NT2/D1 (cell line): ENCODE data around the gene MUC2.
A peak's percentile ranks its signal among the peaks of the same experiment; 100 is the strongest.

Experiments
- DNase-seq: peaks from one replicate; pipeline ENCODE4 v3.0.0-alpha.2; 2011; ENCODE audit warnings: low read depth, low spot score
- H3K27me3 ChIP-seq: 2 replicates; pipeline ENCODE4 v1.6.0; 2011; ENCODE audit warnings: mild to moderate bottlenecking; ENCODE audit not compliant: insufficient read length, insufficient read depth
- H3K36me3 ChIP-seq: 2 replicates; pipeline ENCODE4 v1.6.1; 2011; ENCODE audit warnings: mild to moderate bottlenecking, low read length, mixed read lengths; ENCODE audit not compliant: insufficient read depth, insufficient read length
- H3K4me1 ChIP-seq: 2 replicates; pipeline ENCODE4 v1.5.1; 2011; ENCODE audit not compliant: insufficient read depth, insufficient read length
- H3K4me3 ChIP-seq: 2 replicates; pipeline ENCODE4 v1.5.1; 2011; ENCODE audit warnings: low read depth; ENCODE audit not compliant: insufficient read length
- H3K9ac ChIP-seq: 2 replicates; pipeline ENCODE4 v1.6.0; 2011; ENCODE audit warnings: low read depth; ENCODE audit not compliant: insufficient read length
- H3K9me3 ChIP-seq: 2 replicates; pipeline ENCODE4 v1.5.1; 2011; ENCODE audit warnings: mild to moderate bottlenecking, low read length; ENCODE audit not compliant: insufficient read depth
- SUZ12 ChIP-seq: IDR thresholded peaks from 2 replicates; pipeline ENCODE4 v1.6.1; 2011; ENCODE audit not compliant: insufficient read length, insufficient read depth; ENCODE audit errors: extremely low read depth
- YY1 ChIP-seq: IDR thresholded peaks from 2 replicates; pipeline ENCODE4 v1.6.1; 2011; ENCODE audit not compliant: insufficient read length, insufficient read depth
- ZNF274 ChIP-seq: IDR thresholded peaks from 2 replicates; pipeline ENCODE4 v1.6.1; 2011; ENCODE audit warnings: mild to moderate bottlenecking, low read depth, low read length

Gene MUC2

GRCh38 chr11:1077417-1078119 lies 2.9 kb downstream of the MUC2 start:
- Histone ChIP-seq H3K4me1 (peaks cover 25% of the 10 kb centered on the region), H3K9me3 (no peaks in the 10 kb centered on the region), H3K4me3 (no peak overlapping the region), H3K36me3 (no peaks in the 10 kb centered on the region), H3K27me3 (no peaks in the 10 kb centered on the region), H3K9ac (peak overlapping the region; percentile 4)
- TF ChIP-seq ZNF274 (no peak), SUZ12 (no peak), YY1 (no peak)
- no peak for DNase-seq

- TF ChIP-seq YY1 (no peak), ZNF274 (no peak), SUZ12 (no peak)
- DNase-seq = no peak
- Histone ChIP-seq H3K4me3 (no peak overlapping the region), H3K27me3 (no peaks in the 10 kb centered on the region), H3K9me3 (no peaks in the 10 kb centered on the region), H3K9ac (no peak overlapping the region), H3K4me1 (peaks cover 20% of the 10 kb centered on the region), H3K36me3 (no peaks in the 10 kb centered on the region)
These were observed 3.5 kb downstream of the MUC2 start for GRCh38 chr11:1078191-1078601.

- H3K9me3 ChIP-seq = no peaks in the 10 kb centered on the region
- H3K4me3 ChIP-seq = no peak overlapping the region
- DNase-seq = no peak
- H3K27me3 ChIP-seq = no peaks in the 10 kb centered on the region
- H3K36me3 ChIP-seq = no peaks in the 10 kb centered on the region
- H3K9ac ChIP-seq = no peak overlapping the region
- TF ChIP-seq ZNF274 (no peak), SUZ12 (no peak), YY1 (no peak)
- peaks cover 5% of the 10 kb centered on the region for H3K4me1 ChIP-seq
These were observed 7.1 kb downstream of the MUC2 start for GRCh38 chr11:1081601-1082311.

GRCh38 chr11:1082346-1082727 lies 7.7 kb downstream of the MUC2 start:
- Histone ChIP-seq H3K27me3 (no peaks in the 10 kb centered on the region), H3K9me3 (no peaks in the 10 kb centered on the region), H3K4me3 (no peak overlapping the region), H3K36me3 (no peaks in the 10 kb centered on the region), H3K4me1 (peaks cover 5% of the 10 kb centered on the region), H3K9ac (no peak overlapping the region)
- no peak for DNase-seq
- TF ChIP-seq SUZ12 = no peak
- no peak for TF ChIP-seq YY1
- TF ChIP-seq ZNF274 = no peak

- no peaks in the 10 kb centered on the region for H3K27me3 ChIP-seq
- H3K4me3 ChIP-seq = no peak overlapping the region
- TF ChIP-seq ZNF274 (no peak), SUZ12 (no peak), YY1 (no peak)
- H3K4me1 ChIP-seq = peaks cover 4% of the 10 kb centered on the region
- no peak for DNase-seq
- no peaks in the 10 kb centered on the region for H3K36me3 ChIP-seq
- no peak overlapping the region for H3K9ac ChIP-seq
- H3K9me3 ChIP-seq = no peaks in the 10 kb centered on the region
These were observed 8.3 kb downstream of the MUC2 start for GRCh38 chr11:1082728-1083620.

GRCh38 chr11:1083621-1084551 lies 9.2 kb downstream of the MUC2 start:
- TF ChIP-seq ZNF274 = no peak
- no peak for TF ChIP-seq SUZ12
- no peak for TF ChIP-seq YY1
- no peaks in the 10 kb centered on the region for H3K27me3 ChIP-seq
- DNase-seq = no peak
- no peak overlapping the region for H3K9ac ChIP-seq
- H3K9me3 ChIP-seq = no peaks in the 10 kb centered on the region
- no peak overlapping the region for H3K4me3 ChIP-seq
- no peaks in the 10 kb centered on the region for H3K4me1 ChIP-seq
- H3K36me3 ChIP-seq = no peaks in the 10 kb centered on the region
